ENCODE data around the gene CACNB4. TPM values are rescaled to one million over a fixed set of nuclear protein-coding genes. Genes with fewer than 3 reads are reported as not detected.
"Not testable (repeated sequence)": the region's sequence is repeated elsewhere in the genome, so short reads cannot be mapped to it uniquely, and the experiment has no call there.

The CACNB4 gene
- total RNA-seq, 1 experiment from 2014 or later, result 0.19 TPM

GRCh38 chr2:152011724-152012123, 87.1 kb downstream of the CACNB4 start:
- H3K4me1 ChIP-seq (ENCODE audit: insufficient read depth, low read length, poor library complexity, severe bottlenecking), result no peaks in the 10 kb centered on the region
- H3K36me3 ChIP-seq (ENCODE audit: insufficient read depth, low read length, poor library complexity, severe bottlenecking), result no peaks in the 10 kb centered on the region
- ChIA-PET CTCF (interaction anchor here (0.7 kb wide), 1 partner anchor 13 kb away, joined by 5 read pairs; no protein-coding TSS in a partner anchor), POLR2A (ENCODE audit: low non-redundant PET) (no interaction called here)
- no peak overlapping the region for H3K27ac ChIP-seq (ENCODE audit: low read depth, low read length, poor library complexity, severe bottlenecking)
- no peak for DNase-seq (ENCODE audit: low spot score)
- no TSS peak for BruUV-seq (replicated peaks)
- H3K27me3 ChIP-seq (replicated peaks; ENCODE audit: insufficient read depth, low read depth, low read length, poor library complexity), result peaks cover 7% of the 10 kb centered on the region
- H3K4me3 ChIP-seq (ENCODE audit: low read depth, low read length, poor library complexity, severe bottlenecking), result no peak overlapping the region
- H3K9me3 ChIP-seq (ENCODE audit: low read depth, low read length, poor library complexity, severe bottlenecking), result no peaks in the 10 kb centered on the region
- no peak for TF ChIP-seq EZH2 (IDR thresholded peaks at IDR 0.05; ENCODE audit: borderline replicate concordance, low read depth, low read length, poor library complexity, severe bottlenecking)
- TF ChIP-seq, protein P1, sequence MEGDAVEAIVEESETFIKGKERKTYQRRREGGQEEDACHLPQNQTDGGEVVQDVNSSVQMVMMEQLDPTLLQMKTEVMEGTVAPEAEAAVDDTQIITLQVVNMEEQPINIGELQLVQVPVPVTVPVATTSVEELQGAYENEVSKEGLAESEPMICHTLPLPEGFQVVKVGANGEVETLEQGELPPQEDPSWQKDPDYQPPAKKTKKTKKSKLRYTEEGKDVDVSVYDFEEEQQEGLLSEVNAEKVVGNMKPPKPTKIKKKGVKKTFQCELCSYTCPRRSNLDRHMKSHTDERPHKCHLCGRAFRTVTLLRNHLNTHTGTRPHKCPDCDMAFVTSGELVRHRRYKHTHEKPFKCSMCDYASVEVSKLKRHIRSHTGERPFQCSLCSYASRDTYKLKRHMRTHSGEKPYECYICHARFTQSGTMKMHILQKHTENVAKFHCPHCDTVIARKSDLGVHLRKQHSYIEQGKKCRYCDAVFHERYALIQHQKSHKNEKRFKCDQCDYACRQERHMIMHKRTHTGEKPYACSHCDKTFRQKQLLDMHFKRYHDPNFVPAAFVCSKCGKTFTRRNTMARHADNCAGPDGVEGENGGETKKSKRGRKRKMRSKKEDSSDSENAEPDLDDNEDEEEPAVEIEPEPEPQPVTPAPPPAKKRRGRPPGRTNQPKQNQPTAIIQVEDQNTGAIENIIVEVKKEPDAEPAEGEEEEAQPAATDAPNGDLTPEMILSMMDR (conservative IDR thresholded peaks at IDR 0.05; ENCODE audit: low read depth, low read length), result no peak
- intact Hi-C loops (cut with micrococcal nuclease; ENCODE audit: unreplicated experiment), result no loop called here

DNA sequence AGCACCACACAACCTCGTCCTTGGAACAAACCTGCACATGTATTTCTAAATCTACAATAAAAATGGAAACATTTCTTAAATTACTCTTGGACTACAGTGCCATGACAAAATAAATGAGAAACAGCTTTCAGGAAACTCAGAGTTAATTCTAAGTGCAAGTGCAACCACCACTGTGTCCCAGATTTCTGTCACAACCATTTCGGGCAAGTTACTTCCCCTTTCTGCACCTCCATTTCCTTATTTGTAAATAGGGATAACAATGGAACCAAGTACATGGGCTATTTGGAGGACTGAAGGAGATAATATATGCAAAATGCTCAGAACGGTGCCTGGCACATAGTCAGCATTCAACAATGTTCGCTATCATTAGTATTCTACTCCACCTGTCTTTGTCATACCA, 93.2 kb downstream of the CACNB4 start:
- Histone ChIP-seq H3K4me1 (ENCODE audit: insufficient read depth, low read length, poor library complexity, severe bottlenecking) (no peaks in the 10 kb centered on the region), H3K27me3 (replicated peaks; ENCODE audit: insufficient read depth, low read depth, low read length, poor library complexity) (no peaks in the 10 kb centered on the region), H3K27ac (ENCODE audit: low read depth, low read length, poor library complexity, severe bottlenecking) (no peak overlapping the region), H3K36me3 (ENCODE audit: insufficient read depth, low read length, poor library complexity, severe bottlenecking) (no peaks in the 10 kb centered on the region), H3K4me3 (ENCODE audit: low read depth, low read length, poor library complexity, severe bottlenecking) (no peak overlapping the region), H3K9me3 (ENCODE audit: low read depth, low read length, poor library complexity, severe bottlenecking) (no peaks in the 10 kb centered on the region)
- CTCF ChIA-PET, result no interaction called here
- no peak for DNase-seq (ENCODE audit: low spot score)
- POLR2A ChIA-PET (ENCODE audit: low non-redundant PET), result no interaction called here
- intact Hi-C loops (cut with micrococcal nuclease; ENCODE audit: unreplicated experiment), result no loop called here
- no TSS peak for BruUV-seq (replicated peaks)
- TF ChIP-seq, protein P1 (conservative IDR thresholded peaks at IDR 0.05; ENCODE audit: low read depth, low read length), result no peak
- no peak for TF ChIP-seq EZH2 (IDR thresholded peaks at IDR 0.05; ENCODE audit: borderline replicate concordance, low read depth, low read length, poor library complexity, severe bottlenecking)

DNA sequence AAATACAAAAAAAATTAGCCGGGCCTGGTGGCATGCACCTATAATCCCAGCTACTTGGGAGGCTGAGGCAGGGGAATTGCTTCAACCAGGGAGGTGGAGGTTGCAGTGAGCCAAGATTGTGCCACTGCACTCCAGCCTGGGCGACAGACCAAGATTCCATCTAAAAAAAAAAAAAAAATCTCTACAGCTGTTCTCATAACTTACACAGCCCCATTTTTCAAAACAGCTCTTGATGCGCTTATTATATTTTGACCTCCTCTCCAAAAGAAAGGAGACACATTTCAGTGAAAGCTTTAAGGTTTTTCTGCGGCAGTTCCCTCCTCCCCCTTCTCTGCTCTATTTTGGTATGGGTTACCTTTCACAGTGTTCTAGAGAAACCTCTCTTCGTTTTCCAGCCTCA, 95.6 kb downstream of the CACNB4 start:
- CTCF ChIA-PET; H3K27me3 ChIP-seq (replicated peaks; ENCODE audit: insufficient read depth, low read depth, low read length, poor library complexity); H3K4me1 ChIP-seq (ENCODE audit: insufficient read depth, low read length, poor library complexity, severe bottlenecking); intact Hi-C loops (cut with micrococcal nuclease; ENCODE audit: unreplicated experiment); POLR2A ChIA-PET (ENCODE audit: low non-redundant PET); H3K27ac ChIP-seq (ENCODE audit: low read depth, low read length, poor library complexity, severe bottlenecking); H3K36me3 ChIP-seq (ENCODE audit: insufficient read depth, low read length, poor library complexity, severe bottlenecking); BruUV-seq (replicated peaks); H3K4me3 ChIP-seq (ENCODE audit: low read depth, low read length, poor library complexity, severe bottlenecking); H3K9me3 ChIP-seq (ENCODE audit: low read depth, low read length, poor library complexity, severe bottlenecking); DNase-seq (ENCODE audit: low spot score): not testable (repeated sequence)

- POLR2A ChIA-PET (ENCODE audit: low non-redundant PET), result no interaction called here
- peak; percentile 74 for DNase-seq (ENCODE audit: low spot score)
- Histone ChIP-seq H3K27ac (ENCODE audit: low read depth, low read length, poor library complexity, severe bottlenecking) (no peak overlapping the region), H3K9me3 (ENCODE audit: low read depth, low read length, poor library complexity, severe bottlenecking) (no peaks in the 10 kb centered on the region), H3K27me3 (replicated peaks; ENCODE audit: insufficient read depth, low read depth, low read length, poor library complexity) (peaks cover 3% of the 10 kb centered on the region), H3K4me1 (ENCODE audit: insufficient read depth, low read length, poor library complexity, severe bottlenecking) (no peaks in the 10 kb centered on the region), H3K36me3 (ENCODE audit: insufficient read depth, low read length, poor library complexity, severe bottlenecking) (no peaks in the 10 kb centered on the region), H3K4me3 (ENCODE audit: low read depth, low read length, poor library complexity, severe bottlenecking) (no peak overlapping the region)
- CTCF ChIA-PET, result interaction anchor here (0.5 to 2.3 kb wide), 3 partner anchors 26 to 735 kb away, joined by 5 to 13 read pairs (median 8); no protein-coding TSS in a partner anchor
- intact Hi-C loops (cut with micrococcal nuclease; ENCODE audit: unreplicated experiment), result loop anchor here (1.0 kb wide), 1 partner anchor 26 kb away; no protein-coding TSS in a partner anchor
- no peak for TF ChIP-seq EZH2 (IDR thresholded peaks at IDR 0.05; ENCODE audit: borderline replicate concordance, low read depth, low read length, poor library complexity, severe bottlenecking)
- TF ChIP-seq, protein P1 (conservative IDR thresholded peaks at IDR 0.05; ENCODE audit: low read depth, low read length), result peak; percentile 88
- BruUV-seq (replicated peaks), result no TSS peak
These were observed 99.8 kb downstream of the CACNB4 start for GRCh38 chr2:151999053-151999452.

Data from A673 (cell line).